Fibroblast of skin of abdomen (primary cell): Measurements from ENCODE around the gene PCDHB6.
A peak's percentile ranks its signal among the peaks of the same experiment; 100 is the strongest.
"Not testable (repeated sequence)": the region's sequence is repeated elsewhere in the genome, so short reads cannot be mapped to it uniquely, and the experiment has no call there.

Experiments
- DNase-seq: peaks from one replicate; pipeline ENCODE4 v3.0.0-alpha.2; 2013

Gene PCDHB6

DNA sequence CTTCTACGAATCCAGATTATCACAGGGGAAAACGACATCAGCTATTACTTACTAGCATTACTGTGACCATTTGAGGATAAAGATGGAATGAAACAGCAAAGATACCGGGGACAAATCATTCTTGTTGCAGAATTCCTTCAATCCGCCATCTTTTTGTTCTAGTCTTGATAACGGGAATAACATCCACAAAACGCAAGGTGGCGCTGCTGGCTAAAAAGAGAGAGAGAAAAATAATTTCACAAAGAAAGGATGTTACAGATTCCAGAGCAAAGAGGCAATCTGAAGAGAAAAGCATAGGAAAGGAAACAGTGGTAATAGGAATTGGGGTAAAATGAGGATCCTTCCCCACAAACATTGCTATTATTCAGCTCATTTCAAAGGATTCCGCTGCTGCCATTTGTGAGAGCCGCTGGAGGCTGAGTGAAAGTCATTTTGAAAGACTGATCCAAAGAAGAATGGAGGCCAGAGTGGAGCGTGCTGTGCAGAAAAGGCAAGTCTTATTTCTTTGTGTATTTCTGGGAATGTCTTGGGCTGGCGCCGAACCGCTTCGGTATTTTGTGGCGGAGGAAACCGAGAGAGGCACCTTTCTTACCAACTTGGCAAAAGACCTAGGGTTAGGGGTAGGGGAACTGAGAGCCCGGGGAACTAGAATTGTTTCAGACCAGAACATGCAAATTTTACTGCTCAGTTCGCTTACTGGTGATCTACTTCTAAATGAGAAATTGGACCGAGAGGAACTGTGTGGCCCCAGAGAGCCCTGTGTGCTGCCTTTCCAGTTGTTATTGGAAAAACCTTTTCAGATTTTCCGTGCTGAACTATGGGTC lies 22.7 kb downstream of the PCDHB6 start, which contains the start of gene PCDHB7:
TSS of gene PCDHB7 (plus strand) at position 264 of the 824 bp plus-strand sequence. CDS start at position 456, 192 bp downstream.
- DNase-seq, result peak; percentile 7

DNA sequence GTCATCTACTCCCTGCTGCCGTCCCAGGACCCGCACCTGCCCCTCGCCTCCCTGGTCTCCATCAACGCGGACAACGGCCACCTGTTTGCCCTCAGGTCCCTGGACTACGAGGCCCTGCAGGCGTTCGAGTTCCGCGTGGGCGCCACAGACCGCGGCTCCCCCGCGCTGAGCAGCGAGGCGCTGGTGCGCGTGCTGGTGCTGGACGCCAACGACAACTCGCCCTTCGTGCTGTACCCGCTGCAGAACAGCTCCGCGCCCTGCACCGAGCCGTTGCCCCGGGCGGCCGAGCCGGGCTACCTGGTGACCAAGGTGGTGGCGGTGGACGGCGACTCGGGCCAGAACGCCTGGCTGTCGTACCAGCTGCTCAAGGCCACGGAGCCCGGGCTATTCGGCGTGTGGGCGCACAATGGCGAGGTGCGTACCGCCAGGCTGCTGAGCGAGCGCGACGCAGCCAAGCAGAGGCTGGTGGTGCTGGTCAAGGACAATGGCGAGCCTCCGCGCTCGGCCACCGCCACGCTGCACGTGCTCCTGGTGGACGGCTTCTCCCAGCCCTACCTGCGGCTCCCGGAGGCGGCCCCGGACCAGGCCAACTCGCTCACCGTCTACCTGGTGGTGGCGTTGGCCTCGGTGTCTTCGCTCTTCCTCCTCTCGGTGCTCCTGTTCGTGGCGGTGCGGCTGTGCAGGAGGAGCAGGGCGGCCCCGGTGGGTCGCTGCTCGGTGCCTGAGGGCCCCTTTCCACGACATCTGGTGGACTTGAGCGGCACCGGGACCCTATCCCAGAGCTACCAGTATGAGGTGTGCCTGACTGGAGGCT lies 24.6 kb downstream of the PCDHB6 start:
- not testable (repeated sequence) for DNase-seq

DNA sequence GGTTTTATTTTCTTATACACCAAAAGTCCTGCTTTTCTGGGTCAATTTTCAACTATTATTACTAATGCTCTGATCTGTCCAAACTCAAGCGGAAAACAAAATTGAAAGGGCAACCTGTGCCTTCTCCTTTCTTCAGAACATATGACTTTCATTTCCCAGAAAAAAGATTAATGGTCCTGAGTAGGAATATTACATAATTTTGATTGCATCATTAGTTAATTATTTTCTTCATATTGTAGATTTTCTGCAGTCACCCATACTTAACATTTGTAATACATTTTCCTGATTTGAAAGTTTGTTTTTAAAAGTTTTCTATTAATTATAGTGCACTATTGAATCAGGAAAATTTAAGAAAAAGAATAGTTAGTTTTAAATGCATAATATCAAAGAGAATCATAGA lies 26.1 kb downstream of the PCDHB6 start:
- DNase-seq, result no peak

DNA sequence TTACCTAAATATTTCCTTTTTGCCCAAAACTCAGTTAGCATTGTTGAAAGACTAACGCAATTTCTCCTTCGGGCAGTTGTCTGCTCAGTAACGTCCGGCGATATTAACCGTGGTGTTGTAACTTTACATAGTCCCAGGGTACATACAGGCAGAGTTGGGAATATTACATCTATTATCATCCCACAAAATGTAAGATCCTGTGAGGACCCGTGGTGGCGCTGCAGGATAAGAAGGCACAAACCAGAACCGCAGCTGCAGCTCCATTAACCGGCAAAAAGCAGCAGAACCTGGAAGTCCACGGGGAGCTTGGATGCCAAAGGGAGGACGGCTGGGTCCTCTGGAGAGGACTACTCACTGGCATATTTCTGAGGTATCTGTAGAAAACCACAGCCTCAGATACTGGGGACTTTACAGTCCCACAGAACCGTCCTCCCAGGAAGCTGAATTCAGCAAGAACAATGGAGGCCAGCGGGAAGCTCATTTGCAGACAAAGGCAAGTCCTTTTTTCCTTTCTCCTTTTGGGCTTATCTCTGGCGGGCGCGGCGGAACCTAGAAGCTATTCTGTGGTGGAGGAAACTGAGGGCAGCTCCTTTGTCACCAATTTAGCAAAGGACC lies 27.8 kb downstream of the PCDHB6 start, which contains the start of gene PCDHB8:
TSS of gene PCDHB8 (plus strand) at position 214 of the 615 bp plus-strand sequence. CDS start at position 459, 245 bp downstream.
- not testable (repeated sequence) for DNase-seq

DNA sequence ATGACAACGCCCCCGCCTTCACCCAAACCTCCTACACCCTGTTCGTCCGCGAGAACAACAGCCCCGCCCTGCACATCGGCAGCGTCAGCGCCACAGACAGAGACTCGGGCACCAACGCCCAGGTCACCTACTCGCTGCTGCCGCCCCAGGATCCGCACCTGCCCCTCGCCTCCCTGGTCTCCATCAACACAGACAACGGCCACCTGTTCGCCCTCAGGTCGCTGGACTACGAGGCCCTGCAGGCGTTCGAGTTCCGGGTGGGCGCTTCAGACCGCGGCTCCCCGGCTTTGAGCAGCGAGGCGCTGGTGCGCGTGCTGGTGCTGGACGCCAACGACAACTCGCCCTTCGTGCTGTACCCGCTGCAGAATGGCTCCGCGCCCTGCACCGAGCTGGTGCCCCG lies 29.5 kb downstream of the PCDHB6 start:
- DNase-seq, result not testable (repeated sequence)

DNA sequence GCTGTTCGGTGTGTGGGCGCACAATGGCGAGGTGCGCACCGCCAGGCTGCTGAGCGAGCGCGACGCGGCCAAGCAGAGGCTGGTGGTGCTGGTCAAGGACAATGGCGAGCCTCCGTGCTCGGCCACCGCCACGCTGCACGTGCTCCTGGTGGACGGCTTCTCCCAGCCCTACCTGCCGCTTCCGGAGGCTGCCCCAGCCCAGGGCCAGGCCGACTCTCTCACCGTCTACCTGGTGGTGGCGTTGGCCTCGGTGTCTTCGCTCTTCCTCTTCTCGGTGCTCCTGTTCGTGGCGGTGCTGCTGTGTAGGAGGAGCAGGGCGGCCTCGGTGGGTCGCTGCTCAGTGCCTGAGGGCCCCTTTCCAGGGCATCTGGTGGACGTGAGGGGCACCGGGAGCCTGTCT lies 30.0 kb downstream of the PCDHB6 start:
- DNase-seq, result not testable (repeated sequence)

DNA sequence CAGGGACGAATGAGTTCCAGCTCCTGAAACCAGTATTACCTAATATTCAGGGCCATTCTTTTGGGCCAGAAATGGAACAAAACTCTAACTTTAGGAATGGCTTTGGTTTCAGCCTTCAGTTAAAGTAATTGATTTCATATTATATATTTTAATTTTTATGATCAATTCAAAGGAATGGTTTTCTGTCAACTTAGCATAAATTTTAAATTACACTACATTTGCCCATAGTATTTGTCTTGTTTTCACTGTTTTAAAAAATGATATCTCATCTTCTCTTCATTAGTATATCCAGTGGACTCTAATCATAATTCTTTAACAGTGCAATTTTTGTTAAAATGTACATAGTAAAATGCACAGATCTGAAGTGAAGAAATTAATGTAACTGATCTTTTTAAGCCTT lies 30.5 kb downstream of the PCDHB6 start:
- no peak for DNase-seq

DNA sequence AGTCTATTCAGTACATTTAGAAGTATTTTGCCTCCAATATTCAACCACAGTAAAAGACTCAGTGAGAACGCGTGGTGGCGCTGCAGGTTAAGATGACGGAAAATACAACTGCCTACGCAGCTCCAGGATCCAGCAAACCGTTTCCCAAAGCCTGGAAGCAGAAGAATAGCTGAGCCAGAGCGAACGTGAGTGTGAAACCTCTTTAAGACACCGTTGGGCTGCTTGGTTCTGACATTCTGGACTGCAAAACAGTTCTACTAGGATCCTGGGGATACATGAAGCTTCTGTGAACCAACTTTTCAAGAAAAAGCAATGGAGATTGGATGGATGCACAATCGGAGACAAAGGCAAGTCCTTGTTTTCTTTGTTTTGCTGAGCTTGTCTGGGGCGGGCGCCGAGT lies 32.4 kb downstream of the PCDHB6 start, which contains the start of gene PCDHB16:
TSS of gene PCDHB16 (plus strand) at position 140 of the 400 bp plus-strand sequence. CDS start at position 313, 173 bp downstream.
- DNase-seq, result peak; percentile 10

DNA sequence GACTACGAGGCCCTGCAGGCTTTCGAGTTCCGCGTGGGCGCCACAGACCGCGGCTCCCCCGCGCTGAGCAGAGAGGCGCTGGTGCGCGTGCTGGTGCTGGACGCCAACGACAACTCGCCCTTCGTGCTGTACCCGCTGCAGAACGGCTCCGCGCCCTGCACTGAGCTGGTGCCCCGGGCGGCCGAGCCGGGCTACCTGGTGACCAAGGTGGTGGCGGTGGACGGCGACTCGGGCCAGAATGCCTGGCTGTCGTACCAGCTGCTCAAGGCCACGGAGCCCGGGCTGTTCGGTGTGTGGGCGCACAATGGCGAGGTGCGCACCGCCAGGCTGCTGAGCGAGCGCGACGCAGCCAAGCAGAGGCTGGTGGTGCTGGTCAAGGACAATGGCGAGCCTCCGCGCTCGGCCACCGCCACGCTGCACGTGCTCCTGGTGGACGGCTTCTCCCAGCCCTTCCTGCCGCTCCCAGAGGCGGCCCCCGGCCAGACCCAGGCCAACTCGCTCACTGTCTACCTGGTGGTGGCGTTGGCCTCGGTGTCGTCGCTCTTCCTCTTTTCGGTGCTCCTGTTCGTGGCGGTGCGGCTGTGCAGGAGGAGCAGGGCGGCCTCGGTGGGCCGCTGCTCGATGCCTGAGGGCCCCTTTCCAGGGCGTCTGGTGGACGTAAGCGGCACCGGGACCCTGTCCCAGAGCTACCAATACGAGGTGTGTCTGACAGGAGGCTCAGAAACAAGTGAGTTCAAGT lies 34.4 kb downstream of the PCDHB6 start:
- not testable (repeated sequence) for DNase-seq

DNA sequence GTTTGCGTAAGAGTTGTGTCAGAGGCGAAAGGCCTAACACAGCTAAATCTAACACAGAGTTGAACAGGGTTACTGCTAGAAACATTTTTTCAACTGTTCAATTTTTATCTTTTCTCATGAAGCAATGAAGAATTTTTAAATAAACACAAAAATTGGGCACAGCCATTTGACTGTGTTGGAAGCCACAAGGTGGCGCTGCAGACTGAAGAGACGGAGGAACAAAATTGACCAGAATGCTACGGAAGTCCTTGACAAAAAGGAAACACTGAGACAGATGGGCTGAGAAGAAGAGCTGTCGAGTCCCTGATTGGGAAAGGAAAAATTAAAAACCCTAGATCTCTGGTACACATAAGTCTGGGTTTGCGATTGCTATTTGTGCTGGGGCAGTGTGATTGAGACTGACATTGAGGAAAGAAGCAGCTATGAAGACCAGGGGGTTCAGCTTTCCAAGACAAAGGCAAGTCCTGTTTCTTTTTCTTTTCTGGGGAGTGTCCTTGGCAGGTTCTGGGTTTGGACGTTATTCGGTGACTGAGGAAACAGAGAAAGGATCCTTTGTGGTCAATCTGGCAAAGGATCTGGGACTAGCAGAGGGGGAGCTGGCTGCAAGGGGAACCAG lies 37.1 kb downstream of the PCDHB6 start, which contains the start of gene PCDHB9:
TSS of gene PCDHB9 (plus strand) at position 265 of the 616 bp plus-strand sequence. CDS start at position 423, 158 bp downstream.
- no peak for DNase-seq

DNA sequence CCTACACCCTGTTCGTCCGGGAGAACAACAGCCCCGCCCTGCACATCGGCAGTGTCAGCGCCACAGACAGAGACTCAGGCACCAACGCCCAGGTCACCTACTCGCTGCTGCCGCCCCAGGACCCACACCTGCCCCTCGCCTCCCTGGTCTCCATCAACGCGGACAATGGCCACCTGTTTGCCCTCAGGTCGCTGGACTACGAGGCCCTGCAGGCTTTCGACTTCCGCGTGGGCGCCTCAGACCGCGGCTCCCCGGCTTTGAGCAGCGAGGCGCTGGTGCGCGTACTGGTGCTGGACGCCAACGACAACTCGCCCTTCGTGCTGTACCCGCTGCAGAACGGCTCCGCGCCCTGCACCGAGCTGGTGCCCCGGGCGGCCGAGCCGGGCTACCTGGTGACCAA lies 38.8 kb downstream of the PCDHB6 start:
- not testable (repeated sequence) for DNase-seq

DNA sequence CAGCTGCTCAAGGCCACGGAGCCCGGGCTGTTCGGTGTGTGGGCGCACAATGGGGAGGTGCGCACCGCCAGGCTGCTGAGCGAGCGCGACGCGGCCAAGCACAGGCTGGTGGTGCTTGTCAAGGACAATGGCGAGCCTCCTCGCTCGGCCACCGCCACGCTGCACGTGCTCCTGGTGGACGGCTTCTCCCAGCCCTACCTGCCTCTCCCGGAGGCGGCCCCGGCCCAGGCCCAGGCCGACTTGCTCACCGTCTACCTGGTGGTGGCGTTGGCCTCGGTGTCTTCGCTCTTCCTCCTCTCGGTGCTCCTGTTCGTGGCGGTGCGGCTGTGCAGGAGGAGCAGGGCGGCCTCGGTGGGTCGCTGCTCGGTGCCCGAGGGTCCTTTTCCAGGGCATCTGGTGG lies 39.3 kb downstream of the PCDHB6 start:
- not testable (repeated sequence) for DNase-seq

DNA sequence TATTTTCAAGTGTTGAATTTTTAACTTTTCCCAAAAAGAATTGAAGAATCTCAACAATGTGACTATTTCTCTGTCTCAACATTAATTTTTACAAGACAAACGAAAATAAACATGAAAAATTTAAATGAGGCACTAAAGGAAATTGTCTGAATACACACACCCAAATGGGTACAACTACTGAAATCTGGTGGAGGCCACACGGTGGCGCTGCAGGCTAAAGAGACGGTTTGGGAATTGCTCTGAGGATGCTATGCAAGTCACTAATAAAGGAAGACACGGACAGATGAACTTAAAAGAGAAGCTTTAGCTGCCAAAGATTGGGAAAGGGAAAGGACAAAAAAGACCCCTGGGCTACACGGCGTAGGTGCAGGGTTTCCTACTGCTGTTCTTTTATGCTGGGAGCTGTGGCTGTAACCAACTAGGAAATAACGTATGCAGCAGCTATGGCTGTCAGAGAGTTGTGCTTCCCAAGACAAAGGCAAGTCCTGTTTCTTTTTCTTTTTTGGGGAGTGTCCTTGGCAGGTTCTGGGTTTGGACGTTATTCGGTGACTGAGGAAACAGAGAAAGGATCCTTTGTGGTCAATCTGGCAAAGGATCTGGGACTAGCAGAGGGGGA lies 42.4 kb downstream of the PCDHB6 start, which contains the start of gene PCDHB10:
TSS of gene PCDHB10 (plus strand) at position 244 of the 616 bp plus-strand sequence. CDS start at position 444, 200 bp downstream.
- DNase-seq, result no peak

DNA sequence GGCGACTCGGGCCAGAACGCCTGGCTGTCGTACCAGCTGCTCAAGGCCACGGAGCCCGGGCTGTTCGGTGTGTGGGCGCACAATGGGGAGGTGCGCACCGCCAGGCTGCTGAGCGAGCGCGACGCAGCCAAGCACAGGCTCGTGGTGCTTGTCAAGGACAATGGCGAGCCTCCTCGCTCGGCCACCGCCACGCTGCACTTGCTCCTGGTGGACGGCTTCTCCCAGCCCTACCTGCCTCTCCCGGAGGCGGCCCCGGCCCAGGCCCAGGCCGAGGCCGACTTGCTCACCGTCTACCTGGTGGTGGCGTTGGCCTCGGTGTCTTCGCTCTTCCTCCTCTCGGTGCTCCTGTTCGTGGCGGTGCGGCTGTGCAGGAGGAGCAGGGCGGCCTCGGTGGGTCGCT lies 44.5 kb downstream of the PCDHB6 start:
- not testable (repeated sequence) for DNase-seq

DNA sequence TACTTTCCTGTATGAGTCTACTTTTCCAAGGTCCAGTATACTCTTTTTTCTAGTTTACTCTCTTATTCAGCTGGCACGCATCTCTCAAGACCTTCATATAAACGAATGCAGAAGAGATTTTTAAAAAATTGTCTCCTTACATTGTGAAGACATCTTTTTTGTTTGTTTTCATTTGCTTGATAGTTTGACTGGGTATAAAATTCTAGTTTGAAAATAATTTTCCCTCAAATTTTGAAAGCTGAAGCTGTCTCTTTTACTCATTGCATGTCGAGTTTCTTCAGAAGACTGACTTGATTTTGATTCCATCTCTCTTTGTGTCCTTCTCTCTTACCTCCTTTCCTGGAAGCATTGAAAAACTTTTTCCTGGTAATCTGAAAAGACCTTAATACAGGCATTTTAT lies 46.5 kb downstream of the PCDHB6 start:
- DNase-seq, result no peak

DNA sequence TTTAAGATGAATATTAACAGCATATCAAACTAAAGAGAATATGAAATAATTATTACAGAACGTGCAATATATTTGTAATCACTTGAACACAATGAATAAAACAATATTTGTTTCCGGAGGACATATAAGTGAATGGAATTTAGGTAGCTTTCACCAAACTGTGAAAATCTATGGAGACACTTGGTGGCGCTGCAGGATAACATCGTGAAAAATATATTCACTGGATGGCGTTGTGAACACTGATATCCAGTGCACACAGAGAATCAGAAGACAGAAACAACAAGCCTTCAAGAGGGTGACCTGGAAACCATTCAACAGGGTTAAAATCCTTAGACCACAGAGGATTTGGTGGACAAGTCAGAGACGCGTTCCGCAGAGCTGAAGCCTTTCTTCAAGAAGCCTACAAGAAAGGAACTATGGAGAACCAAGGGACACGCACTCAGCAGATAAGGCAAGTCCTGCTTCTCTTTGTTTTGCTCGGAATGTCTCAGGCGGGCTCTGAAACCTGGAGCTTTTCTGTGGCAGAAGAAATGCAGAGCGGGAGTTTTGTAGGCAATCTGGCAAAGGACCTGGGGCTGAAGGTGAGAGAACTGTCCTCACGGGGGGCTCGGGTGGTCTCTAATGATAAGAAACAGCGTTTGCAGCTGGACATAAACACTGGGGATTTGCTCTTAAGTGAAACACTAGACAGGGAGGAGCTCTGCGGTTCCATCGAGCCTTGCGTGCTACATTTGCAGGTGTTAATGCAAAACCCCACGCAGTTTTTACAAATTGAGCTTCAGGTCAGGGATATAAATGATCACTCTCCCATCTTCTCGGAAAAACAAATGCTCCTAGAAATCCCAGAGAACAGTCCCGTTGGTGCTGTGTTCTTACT lies 49.7 kb downstream of the PCDHB6 start, which contains the start of gene PCDHB11:
TSS of gene PCDHB11 (plus strand) at position 269 of the 877 bp plus-strand sequence. CDS start at position 417, 148 bp downstream.
- DNase-seq, result no peak

DNA sequence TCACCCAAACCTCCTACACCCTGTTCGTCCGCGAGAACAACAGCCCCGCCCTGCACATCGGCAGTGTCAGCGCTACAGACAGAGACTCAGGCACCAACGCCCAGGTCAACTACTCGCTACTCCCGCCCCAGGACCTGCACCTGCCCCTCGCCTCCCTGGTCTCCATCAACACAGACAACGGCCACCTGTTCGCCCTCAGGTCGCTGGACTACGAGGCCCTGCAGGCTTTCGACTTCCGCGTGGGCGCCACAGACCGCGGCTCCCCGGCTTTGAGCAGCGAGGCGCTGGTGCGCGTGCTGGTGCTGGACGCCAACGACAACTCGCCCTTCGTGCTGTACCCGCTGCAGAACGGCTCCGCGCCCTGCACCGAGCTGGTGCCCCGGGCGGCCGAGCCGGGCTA lies 51.3 kb downstream of the PCDHB6 start:
- DNase-seq, result not testable (repeated sequence)

DNA sequence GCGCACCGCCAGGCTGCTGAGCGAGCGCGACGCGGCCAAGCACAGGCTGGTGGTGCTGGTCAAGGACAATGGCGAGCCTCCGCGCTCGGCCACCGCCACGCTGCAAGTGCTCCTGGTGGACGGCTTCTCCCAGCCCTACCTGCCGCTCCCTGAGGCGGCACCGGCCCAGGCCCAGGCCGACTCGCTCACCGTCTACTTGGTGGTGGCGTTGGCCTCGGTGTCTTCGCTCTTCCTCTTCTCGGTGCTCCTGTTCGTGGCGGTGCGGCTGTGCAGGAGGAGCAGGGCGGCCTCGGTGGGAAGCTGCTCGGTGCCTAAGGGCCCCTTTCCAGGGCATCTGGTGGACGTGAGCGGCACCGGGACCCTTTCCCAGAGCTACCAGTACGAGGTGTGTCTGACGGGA lies 51.8 kb downstream of the PCDHB6 start:
- not testable (repeated sequence) for DNase-seq
